Epidermal melanocyte (primary cell): ENCODE measurements around the gene PTPRN2.

ENCODE experiments used
- DNase-seq: peaks from one replicate; pipeline ENCODE4 v3.0.0; 2011; ENCODE audit warnings: low spot score; ENCODE audit not compliant: insufficient read length

The PTPRN2 gene

DNA sequence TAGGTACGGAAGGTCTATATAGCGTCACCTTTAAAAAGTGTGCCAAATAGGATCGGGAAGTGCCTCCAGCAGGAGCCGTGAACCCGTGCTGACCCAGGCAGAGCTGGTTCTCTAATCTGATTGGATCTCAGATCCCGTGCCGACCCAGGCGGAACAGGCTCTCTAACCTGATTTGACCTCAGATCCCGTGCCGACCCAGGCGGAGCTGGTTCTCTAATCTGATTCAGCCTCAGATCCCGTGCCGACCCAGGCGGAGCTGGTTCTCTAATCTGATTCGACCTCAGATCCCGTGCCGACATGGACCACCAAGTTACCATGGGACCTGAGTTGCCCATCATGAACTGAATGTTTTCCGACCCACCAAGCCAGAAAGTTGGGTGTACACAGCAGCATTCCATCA lies 463.9 kb downstream of the PTPRN2 start:
- no peak for DNase-seq

GRCh38 chr7:158123214-158123613 lies 464.4 kb downstream of the PTPRN2 start:
- no peak for DNase-seq

GRCh38 chr7:158121441-158122045 lies 466.1 kb downstream of the PTPRN2 start:
- no peak for DNase-seq

- DNase-seq: no peak
These were observed 466.9 kb downstream of the PTPRN2 start for GRCh38 chr7:158120716-158121115.

GRCh38 chr7:158120316-158120715 lies 467.3 kb downstream of the PTPRN2 start:
- no peak for DNase-seq

DNA sequence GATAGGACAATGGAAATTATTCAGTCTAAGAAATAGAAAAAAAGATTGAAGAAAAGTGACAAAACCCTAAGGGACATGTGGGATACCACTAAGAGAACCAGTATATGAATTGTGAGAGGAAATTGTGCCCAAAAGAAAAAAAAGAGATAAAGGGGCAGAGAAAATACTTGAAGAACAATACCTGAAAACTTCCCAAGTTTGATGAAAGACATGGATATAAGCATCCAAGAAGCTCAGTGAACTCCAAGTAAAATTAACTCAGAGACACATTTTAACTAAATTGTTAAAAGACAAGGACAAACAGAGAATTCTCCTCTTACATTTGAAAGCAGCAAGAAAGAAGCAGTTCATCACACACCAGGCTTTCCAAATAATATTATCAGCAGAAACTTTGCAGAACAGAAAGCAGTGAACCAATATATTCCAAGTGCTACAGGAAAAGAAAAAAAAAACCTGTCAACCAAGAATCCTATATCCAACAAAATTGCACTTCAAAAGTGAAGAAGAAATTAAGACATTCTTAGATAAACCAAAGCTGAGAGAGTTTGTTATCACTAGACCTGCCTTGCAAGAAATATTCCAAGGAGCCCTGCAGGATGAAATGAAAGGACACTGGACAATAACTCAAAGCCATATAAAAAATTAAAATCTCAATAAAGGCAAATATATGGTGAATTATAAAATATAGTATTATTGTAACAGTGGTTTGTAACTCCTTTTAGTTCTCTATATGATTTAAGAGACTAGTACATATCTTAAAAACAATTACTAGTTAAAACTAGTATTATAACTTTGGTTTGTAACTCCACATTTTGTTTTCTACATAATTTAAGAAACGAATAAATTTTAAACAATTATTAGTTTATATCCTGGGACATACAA lies 470.0 kb downstream of the PTPRN2 start:
- DNase-seq: no peak

- no peak for DNase-seq
These were observed 471.4 kb downstream of the PTPRN2 start for GRCh38 chr7:158116235-158116634.

GRCh38 chr7:158114056-158114850 lies 473.4 kb downstream of the PTPRN2 start:
- no peak for DNase-seq

- no peak for DNase-seq
These were observed 474.1 kb downstream of the PTPRN2 start for GRCh38 chr7:158113321-158114025.

- DNase-seq: no peak
These were observed 474.9 kb downstream of the PTPRN2 start for GRCh38 chr7:158112571-158113320.

DNA sequence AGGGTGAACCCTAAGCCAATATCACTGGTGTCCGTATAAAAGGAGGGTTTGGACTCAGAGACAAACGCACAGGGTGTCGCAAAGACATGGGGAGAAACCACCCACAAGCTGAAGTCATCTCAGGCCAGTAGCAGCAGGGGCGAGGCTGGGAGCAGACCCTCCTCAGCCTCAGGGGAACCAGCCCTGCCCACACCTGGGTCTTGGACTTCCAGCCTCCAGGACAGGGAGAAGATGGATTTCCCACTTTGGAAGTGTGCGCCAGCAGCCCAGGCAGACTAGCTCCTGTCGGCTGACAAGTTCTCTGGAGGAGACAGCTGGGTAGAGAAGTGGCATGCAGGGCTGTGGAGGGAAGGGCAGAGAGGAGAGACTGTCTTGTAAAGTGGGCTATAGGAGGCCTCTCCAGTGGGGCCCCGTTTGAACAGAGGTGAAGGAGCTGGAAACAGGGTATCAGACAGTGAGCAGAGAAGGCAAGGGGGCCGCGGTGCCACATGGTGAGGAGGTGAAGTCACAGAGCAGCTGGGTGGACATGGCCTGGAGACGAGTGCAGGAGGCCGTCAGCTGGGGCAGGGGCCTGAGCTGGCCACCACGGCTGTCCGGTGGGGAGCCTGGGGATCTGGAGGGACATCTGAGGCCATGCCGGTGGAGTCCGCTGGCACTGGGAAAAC lies 475.6 kb downstream of the PTPRN2 start:
- DNase-seq: no peak

DNA sequence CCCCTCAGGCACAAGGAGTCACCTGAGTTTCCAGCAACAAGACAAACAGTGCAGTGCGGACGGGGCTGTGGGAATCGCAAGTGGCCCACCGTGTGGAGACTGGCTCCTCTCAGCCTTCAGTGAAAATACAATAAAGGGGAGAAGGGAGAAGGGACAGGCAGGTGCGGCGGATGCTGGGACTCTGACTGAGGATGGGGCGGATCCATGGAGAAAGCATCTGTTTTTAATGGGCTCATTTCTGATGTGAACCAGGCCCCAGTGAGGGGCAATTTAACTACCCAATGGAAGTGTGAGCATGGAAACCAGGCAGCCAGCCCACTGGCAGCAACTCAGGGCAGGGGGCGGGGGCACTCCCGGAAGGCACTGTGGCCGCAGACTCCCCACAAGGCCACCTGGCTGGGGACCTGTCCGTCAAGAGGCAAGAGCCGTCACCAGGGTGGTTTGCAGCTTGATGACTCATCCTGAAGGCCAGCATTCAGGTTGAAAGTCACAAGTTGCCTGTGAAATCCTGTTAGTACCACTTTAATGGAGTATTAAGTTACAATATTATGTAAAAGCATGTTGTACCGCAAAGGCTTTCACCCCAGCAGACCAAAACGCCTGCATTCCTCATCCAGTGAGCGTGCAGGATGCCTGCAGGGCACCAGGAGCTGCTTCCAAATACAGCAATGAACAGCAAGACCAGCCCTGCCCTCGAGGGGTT lies 476.4 kb downstream of the PTPRN2 start:
- DNase-seq: no peak

GRCh38 chr7:158110661-158111048 lies 477.0 kb downstream of the PTPRN2 start:
- DNase-seq: no peak

GRCh38 chr7:158110034-158110590 lies 477.5 kb downstream of the PTPRN2 start:
- no peak for DNase-seq

- no peak for DNase-seq
These were observed 478.1 kb downstream of the PTPRN2 start for GRCh38 chr7:158109364-158110033.

GRCh38 chr7:158108646-158109293 lies 478.9 kb downstream of the PTPRN2 start:
- no peak for DNase-seq

DNA sequence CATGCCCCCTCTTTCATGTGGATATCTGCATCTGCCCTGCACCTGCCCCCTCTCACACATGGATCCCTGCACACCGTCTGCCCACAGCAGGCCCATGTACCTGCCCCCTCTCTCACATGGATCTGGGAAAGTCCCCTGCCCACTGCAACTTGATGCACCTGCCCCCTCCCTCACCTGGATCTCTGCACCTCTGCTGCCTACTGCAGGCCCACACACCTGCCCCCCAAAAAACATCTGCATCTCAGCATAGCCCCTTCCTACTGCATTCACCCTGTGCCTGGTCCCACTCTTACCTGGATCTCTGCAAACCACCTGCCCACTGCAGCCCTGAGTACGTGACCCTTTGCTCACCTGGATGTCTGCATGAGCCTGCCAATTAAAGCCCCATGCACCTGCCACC lies 479.8 kb downstream of the PTPRN2 start:
- no peak for DNase-seq

DNA sequence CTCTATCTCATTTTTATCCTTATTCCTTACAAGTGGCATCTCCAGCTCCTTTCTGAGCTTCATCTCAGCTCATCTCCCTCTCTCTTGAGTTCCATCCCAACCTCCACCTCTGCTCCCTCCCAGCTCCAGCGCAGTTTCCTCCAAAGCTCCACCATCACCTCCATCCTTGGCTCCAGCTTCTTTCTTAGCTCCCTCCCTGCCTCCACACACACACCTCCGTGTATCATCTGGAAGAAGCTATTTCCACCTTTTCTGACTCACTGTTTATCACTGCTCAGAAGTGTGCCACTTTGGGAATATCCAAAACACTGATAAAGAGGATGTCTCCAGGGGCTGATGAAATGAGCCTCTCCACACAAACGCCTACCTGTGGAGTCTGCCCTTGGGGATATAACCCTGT lies 481.4 kb downstream of the PTPRN2 start:
- DNase-seq: no peak
